H1 (cell line): ENCODE data around the gene SLC36A4. TPM values are rescaled to one million over a fixed set of nuclear protein-coding genes. Genes with fewer than 3 reads are reported as not detected.

Experiments
- CTCF ChIA-PET: fragments of 300-600 bp; sonication (Branson Sonifier 250); formaldehyde crosslinking; loops from one replicate; lab custom pipeline; 2021; ENCODE audit not compliant: partially characterized antibody; lab: Charles Lee
- POLR2A ChIA-PET: fragments of 300-600 bp; sonication (Branson Sonifier 250); formaldehyde crosslinking; loops from one replicate; lab custom pipeline; 2021; ENCODE audit warnings: inconsistent platforms; ENCODE audit not compliant: partially characterized antibody; lab: Charles Lee
- DNase-seq, 2 experiments: peaks; one replicate each; pipeline versions ENCODE4 v3.0.0 to v3.0.0-alpha.2; 2010 to 2022; ENCODE audit warnings: low spot score in 2 of 2, low read depth in 1 of 2, mixed read lengths in 1 of 2
- FAIRE-seq: peaks from 2 replicates; lab custom pipeline; 2011; peaks lifted over from hg19 to GRCh38; lab: Jason Lieb, UNC
- H2AFZ ChIP-seq: 2 replicates; pipeline ENCODE4 v1.8.1; 2012; ENCODE audit warnings: low read length, inconsistent platforms
- H2AK5ac ChIP-seq: 2 replicates; pipeline ENCODE4 v1.6.1; 2013; ENCODE audit warnings: low read depth, low read length
- H2BK120ac ChIP-seq: replicated peaks from 2 replicates; pipeline ENCODE3; 2013; ENCODE audit warnings: low read depth, low read length, inconsistent platforms
- H2BK12ac ChIP-seq: 2 replicates; pipeline ENCODE4 v1.6.1; 2013; ENCODE audit warnings: low read depth, low read length
- H2BK15ac ChIP-seq: 2 replicates; pipeline ENCODE4 v1.6.1; 2013; ENCODE audit warnings: low read length
- H2BK20ac ChIP-seq: 2 replicates; pipeline ENCODE4 v1.6.1; 2013; ENCODE audit warnings: low read length
- H2BK5ac ChIP-seq: 2 replicates; pipeline ENCODE4 v1.6.1; 2013; ENCODE audit warnings: low read depth, low read length
- H3K14ac ChIP-seq: 2 replicates; pipeline ENCODE4 v1.6.1; 2013; ENCODE audit warnings: inconsistent platforms; ENCODE audit not compliant: insufficient read length
- H3K18ac ChIP-seq: 2 replicates; pipeline ENCODE4 v1.6.1; 2013; ENCODE audit warnings: low read length; ENCODE audit errors: extremely low read depth
- H3K23ac ChIP-seq: 2 replicates; pipeline ENCODE4 v1.6.1; 2013; ENCODE audit warnings: inconsistent platforms; ENCODE audit not compliant: insufficient read length
- H3K23me2 ChIP-seq: 2 replicates; pipeline ENCODE4 v1.6.1; 2013; ENCODE audit warnings: low read depth, low read length
- H3K27ac ChIP-seq: 2 replicates; pipeline ENCODE4 v1.6.1; 2011; ENCODE audit warnings: low read depth, low read length, inconsistent platforms
- H3K27me3 ChIP-seq, 4 experiments: replicated peaks in 1 of 4; 1 replicate in 1 of 4; 2 replicates in 3 of 4; pipeline versions ENCODE4 v1.6.1 to v1.8.1; 2011 to 2013; ENCODE audit warnings: low read length in 3 of 4, mild to moderate bottlenecking in 3 of 4, inconsistent platforms in 2 of 4, mixed read lengths in 2 of 4, moderate library complexity in 1 of 4; ENCODE audit not compliant: control insufficient read depth in 3 of 4, insufficient read depth in 3 of 4; ENCODE audit errors: extremely low read depth in 1 of 4
- H3K36me3 ChIP-seq, 4 experiments: 2 replicates each; pipeline versions ENCODE4 v1.6.1 to v1.8.1; 2011 to 2013; ENCODE audit warnings: mild to moderate bottlenecking in 4 of 4, low read length in 3 of 4, moderate library complexity in 2 of 4, control low read depth in 1 of 4, inconsistent platforms in 1 of 4; ENCODE audit not compliant: insufficient read depth in 4 of 4, control insufficient read depth in 2 of 4
- H3K4ac ChIP-seq: replicated peaks from 2 replicates; pipeline ENCODE3; 2013; ENCODE audit warnings: low read length, low read depth, mixed read lengths, inconsistent platforms; ENCODE audit not compliant: insufficient read length
- H3K4me1 ChIP-seq, 4 experiments: replicated peaks in 1 of 4; 1 replicate in 1 of 4; 2 replicates in 3 of 4; pipeline versions ENCODE4 v1.6.1 to v1.8.1; 2011 to 2013; ENCODE audit warnings: low read length in 3 of 4, inconsistent platforms in 2 of 4, mixed read lengths in 1 of 4; ENCODE audit not compliant: insufficient read depth in 4 of 4, control insufficient read depth in 3 of 4
- H3K4me2 ChIP-seq, 2 experiments: 2 replicates each; pipeline versions ENCODE4 v1.6.1 to v1.8.1; 2011 to 2013; ENCODE audit warnings: low read depth in 2 of 2, low read length in 2 of 2, control low read depth in 1 of 2, inconsistent platforms in 1 of 2, mild to moderate bottlenecking in 1 of 2; ENCODE audit not compliant: insufficient read depth in 1 of 2
- H3K4me3 ChIP-seq, 4 experiments: fragments of 200-600, 300-600 bp in 1 of 4; sonication (generic), shearing (Covaris generic), sonication (Bioruptor Twin) in 1 of 4; 2 replicates each; pipeline versions ENCODE4 v1.5.1 to v1.8.1; 2011 to 2016; ENCODE audit warnings: low read length in 4 of 4, low read depth in 3 of 4, control low read depth in 2 of 4, inconsistent platforms in 2 of 4, mild to moderate bottlenecking in 2 of 4, mixed read lengths in 1 of 4, moderate library complexity in 1 of 4; ENCODE audit not compliant: insufficient read depth in 2 of 4; ENCODE audit errors: extremely low read depth in 1 of 4
- H3K56ac ChIP-seq: replicated peaks from 2 replicates; pipeline ENCODE3; 2013; ENCODE audit warnings: low read depth, mild to moderate bottlenecking, mixed read lengths, low read length, inconsistent platforms; ENCODE audit not compliant: insufficient read length
- H3K79me1 ChIP-seq: 2 replicates; pipeline ENCODE4 v1.6.1; 2013; ENCODE audit warnings: low read depth, low read length, control low read depth
- H3K79me2 ChIP-seq, 2 experiments: 2 replicates each; pipeline versions ENCODE4 v1.6.1 to v1.8.1; 2012 to 2013; ENCODE audit warnings: low read length in 2 of 2, mild to moderate bottlenecking in 2 of 2, inconsistent platforms in 1 of 2; ENCODE audit not compliant: insufficient read depth in 2 of 2, control insufficient read depth in 1 of 2
- H3K9ac ChIP-seq, 4 experiments: replicated peaks in 1 of 4; 1 replicate in 1 of 4; 2 replicates in 3 of 4; pipeline versions ENCODE4 v1.6.1 to v1.8.1; 2011 to 2013; ENCODE audit warnings: low read depth in 3 of 4, low read length in 3 of 4, control low read depth in 2 of 4, mild to moderate bottlenecking in 2 of 4, moderate library complexity in 2 of 4, inconsistent platforms in 1 of 4; ENCODE audit errors: extremely low read depth in 1 of 4
- H3K9me3 ChIP-seq, 2 experiments: 2 replicates each; pipeline versions ENCODE4 v1.6.1 to v1.8.1; 2012 to 2013; ENCODE audit warnings: mild to moderate bottlenecking in 2 of 2, moderate library complexity in 2 of 2, control low read depth in 1 of 2, inconsistent platforms in 1 of 2, low read depth in 1 of 2, low read length in 1 of 2, mixed read lengths in 1 of 2; ENCODE audit not compliant: insufficient read depth in 2 of 2
- H4K20me1 ChIP-seq, 2 experiments: replicated peaks in 1 of 2; 2 replicates each; pipeline versions ENCODE3 to v1.8.1; 2011 to 2013; ENCODE audit warnings: inconsistent platforms in 2 of 2, low read length in 2 of 2, mild to moderate bottlenecking in 1 of 2; ENCODE audit not compliant: insufficient read depth in 2 of 2, control insufficient read depth in 1 of 2
- H4K5ac ChIP-seq: 2 replicates; pipeline ENCODE4 v1.6.1; 2013; ENCODE audit warnings: low read length, low read depth, mixed read lengths, inconsistent platforms; ENCODE audit not compliant: insufficient read length
- H4K8ac ChIP-seq: 2 replicates; pipeline ENCODE4 v1.8.0; 2013; ENCODE audit warnings: mild to moderate bottlenecking, moderate library complexity, low read length, inconsistent platforms; ENCODE audit not compliant: insufficient read depth; ENCODE audit errors: extremely low read depth
- H4K91ac ChIP-seq: replicated peaks from 2 replicates; pipeline ENCODE3; 2013; ENCODE audit warnings: low read length, mixed read lengths, inconsistent platforms; ENCODE audit not compliant: insufficient read length
- PHF8 ChIP-seq: fragments of 200-600 bp; sonication (generic); conservative IDR thresholded peaks from 2 replicates; pipeline ENCODE4 v1.7.1; 2012; ENCODE audit warnings: low read depth, mild to moderate bottlenecking, inconsistent platforms, low read length, moderate library complexity
- RAD21 ChIP-seq, 2 experiments: IDR thresholded peaks in 1 of 2; conservative IDR thresholded peaks in 1 of 2; 2 replicates each; pipeline ENCODE4 v1.6.1; 2011; ENCODE audit warnings: low read depth in 2 of 2, low read length in 2 of 2, improper control_type of control experiment in 1 of 2, inconsistent platforms in 1 of 2, mild to moderate bottlenecking in 1 of 2, moderate library complexity in 1 of 2
- polyA plus RNA-seq, 7 experiments: library from polyadenylated mRNA; depleted of rRNA in 3 of 7; stranded (reverse) in 5 of 7; unstranded in 2 of 7; fragments of >200 nt in 5 of 7; fragments of 200-250 nt in 2 of 7; gene quantifications; 1 replicate in 5 of 7; 2 replicates in 1 of 7; 4 replicates in 1 of 7; pipeline versions ENCODE4 v1.2.1 to v1.2.3, GENCODE V29; 2011 to 2013; ENCODE audit warnings: missing spikeins in 2 of 7, mixed read lengths in 2 of 7
- total RNA-seq: library from RNA; stranded (reverse); fragmentation: NEBNext Ultra II Directional; extraction: Animal tissue kit (Norgen Biotek cat#: 25700); gene quantifications from 2 replicates; pipeline ENCODE4 v1.2.1, GENCODE V29; 2021

The SLC36A4 gene
- total and polyA plus RNA-seq, 2 of the 8 experiments (the other 6 are each of a cell fraction or from before 2014, with no cell fraction given) = 10.2 to 22.7 TPM

- ChIA-PET CTCF (no interaction called here), POLR2A (interaction anchor here (0.7 kb wide), 2 partner anchors 9 to 11 kb away, joined by 3 read pairs; no protein-coding TSS in a partner anchor)
- no peak overlapping the region for H4K5ac ChIP-seq
- H3K4me3 ChIP-seq = no peak overlapping the region
- no peak overlapping the region for H3K23ac ChIP-seq
- no peaks in the 10 kb centered on the region for H3K27me3 ChIP-seq
- H3K14ac ChIP-seq = no peak overlapping the region
- FAIRE-seq (no peak), DNase-seq (no peak)
- H3K4me2 ChIP-seq = no peak overlapping the region
- no peaks in the 10 kb centered on the region for H3K79me2 ChIP-seq
- H2BK20ac ChIP-seq = no peak overlapping the region
- no peak overlapping the region for H2BK5ac ChIP-seq
- H2AFZ ChIP-seq = no peak overlapping the region
- H2BK15ac ChIP-seq = no peak overlapping the region
- H3K79me1 ChIP-seq = no peaks in the 10 kb centered on the region
- H3K23me2 ChIP-seq = no peaks in the 10 kb centered on the region; the same call in 1 of the 2 replicates
- H4K91ac ChIP-seq = no peak overlapping the region
- no peak overlapping the region for H2BK12ac ChIP-seq
- H4K8ac ChIP-seq = no peak overlapping the region
- TF ChIP-seq RAD21 (IDR thresholded peaks at IDR 0.05 in 1 of 2, conservative IDR thresholded peaks at IDR 0.05 in 1 of 2; ENCODE audit: low read depth in 2 of 2, low read length in 2 of 2) (no peak), PHF8 (no peak)
- no peak overlapping the region for H3K27ac ChIP-seq
- no peak overlapping the region for H2AK5ac ChIP-seq
- no peak overlapping the region for H3K4ac ChIP-seq
- H3K56ac ChIP-seq = no peak overlapping the region
- no peak overlapping the region for H3K9ac ChIP-seq
- H3K36me3 ChIP-seq = peaks cover 0 to 7% (median 0%) of the 10 kb centered on the region in 4 experiments; a peak in 1 of 8 replicates
- H4K20me1 ChIP-seq = no peaks in the 10 kb centered on the region
- H2BK120ac ChIP-seq = no peak overlapping the region
- H3K18ac ChIP-seq = no peak overlapping the region
- no peaks in the 10 kb centered on the region for H3K9me3 ChIP-seq
- H3K4me1 ChIP-seq = no peaks in the 10 kb centered on the region
Observed at GRCh38 chr11:93143186-93143585, 54.6 kb downstream of the SLC36A4 start.
